ENCODE results near the gene RNF13. TPM values are rescaled to one million over a fixed set of nuclear protein-coding genes. Genes with fewer than 3 reads are reported as not detected.
"Not testable (repeated sequence)": the region's sequence is repeated elsewhere in the genome, so short reads cannot be mapped to it uniquely, and the experiment has no call there.

The RNF13 gene
- total RNA-seq, 2 experiments from 2014 or later: 22.9 to 25.5 TPM

GRCh38 chr3:149883134-149883533 lies 70.1 kb downstream of the RNF13 start:
- Mint-ChIP-seq H3K4me3 (no peak overlapping the region), H3K9me3 (peaks cover 6% of the 10 kb centered on the region), H3K4me1 (ENCODE audit: low read depth) (peaks cover 14% of the 10 kb centered on the region), H3K27ac (no peak overlapping the region), H3K36me3 (ENCODE audit: low read depth) (peaks cover 24% of the 10 kb centered on the region), H3K27me3 (ENCODE audit: low read depth) (no peaks in the 10 kb centered on the region)
- DNase-seq: no peak
- CTCF ChIA-PET: interaction anchor here (0.7 kb wide), 1 partner anchor 14 kb away, joined by 4 read pairs; no protein-coding TSS in a partner anchor
- intact Hi-C loops (cut with micrococcal nuclease): loop anchor here (5.0 kb wide), 1 partner anchor 89 kb away; the partner anchor contains the start of gene PFN2

GRCh38 chr3:149883860-149884259 lies 70.8 kb downstream of the RNF13 start:
- Mint-ChIP-seq H3K4me1 (ENCODE audit: low read depth) (peaks cover 14% of the 10 kb centered on the region), H3K36me3 (ENCODE audit: low read depth) (peaks cover 25% of the 10 kb centered on the region)
- H3K27me3 Mint-ChIP-seq (ENCODE audit: low read depth); H3K27ac Mint-ChIP-seq; DNase-seq; H3K4me3 Mint-ChIP-seq; CTCF ChIA-PET; H3K9me3 Mint-ChIP-seq: not testable (repeated sequence)
- intact Hi-C loops (cut with micrococcal nuclease): loop anchor here (5.0 kb wide), 1 partner anchor 88 kb away; the partner anchor contains the start of gene PFN2

- not testable (repeated sequence) for H3K27me3 Mint-ChIP-seq (ENCODE audit: low read depth); DNase-seq; H3K27ac Mint-ChIP-seq; H3K4me3 Mint-ChIP-seq; H3K9me3 Mint-ChIP-seq
- Mint-ChIP-seq H3K36me3 (ENCODE audit: low read depth) (peaks cover 26% of the 10 kb centered on the region), H3K4me1 (ENCODE audit: low read depth) (peaks cover 14% of the 10 kb centered on the region)
- intact Hi-C loops (cut with micrococcal nuclease): loop anchor here (5.0 kb wide), 1 partner anchor 87 kb away; the partner anchor contains the start of gene PFN2
- CTCF ChIA-PET: interaction anchor here (0.6 kb wide), 1 partner anchor 765 kb away, joined by 4 read pairs; no protein-coding TSS in a partner anchor
These were observed 71.8 kb downstream of the RNF13 start for GRCh38 chr3:149884848-149885247.

- CTCF ChIA-PET: interaction anchor here (1.4 kb wide), 1 partner anchor 8 kb away, joined by 3 read pairs; no protein-coding TSS in a partner anchor
- intact Hi-C loops (cut with micrococcal nuclease): no loop called here
- Mint-ChIP-seq H3K4me1 (ENCODE audit: low read depth) (peaks cover 19% of the 10 kb centered on the region), H3K27me3 (ENCODE audit: low read depth) (no peaks in the 10 kb centered on the region), H3K4me3 (no peak overlapping the region), H3K36me3 (ENCODE audit: low read depth) (peaks cover 31% of the 10 kb centered on the region), H3K27ac (no peak overlapping the region), H3K9me3 (peaks cover 6% of the 10 kb centered on the region)
- no peak for DNase-seq
These were observed 73.9 kb downstream of the RNF13 start for GRCh38 chr3:149886957-149887356.

GRCh38 chr3:149891621-149892020 lies 78.6 kb downstream of the RNF13 start:
- no peak overlapping the region for H3K27ac Mint-ChIP-seq
- no peaks in the 10 kb centered on the region for H3K27me3 Mint-ChIP-seq (ENCODE audit: low read depth)
- H3K9me3 Mint-ChIP-seq: no peaks in the 10 kb centered on the region
- DNase-seq: no peak
- CTCF ChIA-PET: no interaction called here
- intact Hi-C loops (cut with micrococcal nuclease): no loop called here
- H3K36me3 Mint-ChIP-seq (ENCODE audit: low read depth): peaks cover 17% of the 10 kb centered on the region
- peaks cover 7% of the 10 kb centered on the region for H3K4me1 Mint-ChIP-seq (ENCODE audit: low read depth)
- no peak overlapping the region for H3K4me3 Mint-ChIP-seq

GRCh38 chr3:149892371-149892770 lies 79.4 kb downstream of the RNF13 start:
- no peak overlapping the region for H3K27ac Mint-ChIP-seq
- H3K9me3 Mint-ChIP-seq: no peaks in the 10 kb centered on the region
- H3K27me3 Mint-ChIP-seq (ENCODE audit: low read depth): no peaks in the 10 kb centered on the region
- CTCF ChIA-PET: no interaction called here
- intact Hi-C loops (cut with micrococcal nuclease): no loop called here
- H3K4me1 Mint-ChIP-seq (ENCODE audit: low read depth): peaks cover 7% of the 10 kb centered on the region
- H3K36me3 Mint-ChIP-seq (ENCODE audit: low read depth): peaks cover 15% of the 10 kb centered on the region
- DNase-seq: no peak
- H3K4me3 Mint-ChIP-seq: no peak overlapping the region

- CTCF ChIA-PET: interaction anchor here (1.4 kb wide), 1 partner anchor 14 kb away, joined by 4 read pairs; no protein-coding TSS in a partner anchor
- DNase-seq: no peak
- intact Hi-C loops (cut with micrococcal nuclease): no loop called here
- H3K4me3 Mint-ChIP-seq: no peak overlapping the region
- H3K9me3 Mint-ChIP-seq: no peaks in the 10 kb centered on the region
- H3K4me1 Mint-ChIP-seq (ENCODE audit: low read depth): peaks cover 7% of the 10 kb centered on the region
- peaks cover 17% of the 10 kb centered on the region for H3K36me3 Mint-ChIP-seq (ENCODE audit: low read depth)
- H3K27me3 Mint-ChIP-seq (ENCODE audit: low read depth): no peaks in the 10 kb centered on the region
- no peak overlapping the region for H3K27ac Mint-ChIP-seq
These were observed 81.2 kb downstream of the RNF13 start for GRCh38 chr3:149894205-149894604.

GRCh38 chr3:149895339-149895738 lies 82.3 kb downstream of the RNF13 start:
- peaks cover 4% of the 10 kb centered on the region for H3K4me1 Mint-ChIP-seq (ENCODE audit: low read depth)
- CTCF ChIA-PET: interaction anchor here (0.6 to 1.4 kb wide), 3 partner anchors 15 to 1035 kb away, joined by 3 to 4 read pairs (median 3); no protein-coding TSS in a partner anchor
- no peak overlapping the region for H3K27ac Mint-ChIP-seq
- H3K9me3 Mint-ChIP-seq: no peaks in the 10 kb centered on the region
- DNase-seq: no peak
- H3K36me3 Mint-ChIP-seq (ENCODE audit: low read depth): peaks cover 15% of the 10 kb centered on the region
- no peaks in the 10 kb centered on the region for H3K27me3 Mint-ChIP-seq (ENCODE audit: low read depth)
- intact Hi-C loops (cut with micrococcal nuclease): no loop called here
- no peak overlapping the region for H3K4me3 Mint-ChIP-seq

- intact Hi-C loops (cut with micrococcal nuclease): no loop called here
- CTCF ChIA-PET: interaction anchor here (1.4 kb wide), 1 partner anchor 16 kb away, joined by 4 read pairs; no protein-coding TSS in a partner anchor
- H3K4me3 Mint-ChIP-seq: no peak overlapping the region
- H3K9me3 Mint-ChIP-seq: no peaks in the 10 kb centered on the region
- H3K27ac Mint-ChIP-seq: no peak overlapping the region
- no peak for DNase-seq
- peaks cover under 1% of the 10 kb centered on the region for H3K4me1 Mint-ChIP-seq (ENCODE audit: low read depth)
- no peaks in the 10 kb centered on the region for H3K27me3 Mint-ChIP-seq (ENCODE audit: low read depth)
- H3K36me3 Mint-ChIP-seq (ENCODE audit: low read depth): peaks cover 11% of the 10 kb centered on the region
These were observed 82.8 kb downstream of the RNF13 start for GRCh38 chr3:149895769-149896168.

- intact Hi-C loops (cut with micrococcal nuclease): no loop called here
- Mint-ChIP-seq H3K36me3 (ENCODE audit: low read depth) (peaks cover 15% of the 10 kb centered on the region), H3K4me3 (no peak overlapping the region), H3K4me1 (ENCODE audit: low read depth) (no peaks in the 10 kb centered on the region), H3K9me3 (no peaks in the 10 kb centered on the region), H3K27me3 (ENCODE audit: low read depth) (no peaks in the 10 kb centered on the region), H3K27ac (no peak overlapping the region)
- no peak for DNase-seq
- CTCF ChIA-PET: no interaction called here
These were observed 85.8 kb downstream of the RNF13 start for GRCh38 chr3:149898771-149899170.

GRCh38 chr3:149900322-149900721 lies 87.3 kb downstream of the RNF13 start:
- DNase-seq: no peak
- H3K4me3 Mint-ChIP-seq: no peak overlapping the region
- H3K9me3 Mint-ChIP-seq: no peaks in the 10 kb centered on the region
- intact Hi-C loops (cut with micrococcal nuclease): no loop called here
- CTCF ChIA-PET: interaction anchor here (1.0 kb wide), 1 partner anchor 86 kb away, joined by 3 read pairs; no protein-coding TSS in a partner anchor
- H3K4me1 Mint-ChIP-seq (ENCODE audit: low read depth): no peaks in the 10 kb centered on the region
- no peaks in the 10 kb centered on the region for H3K27me3 Mint-ChIP-seq (ENCODE audit: low read depth)
- H3K27ac Mint-ChIP-seq: no peak overlapping the region
- H3K36me3 Mint-ChIP-seq (ENCODE audit: low read depth): peaks cover 19% of the 10 kb centered on the region

- H3K9me3 Mint-ChIP-seq: no peaks in the 10 kb centered on the region
- CTCF ChIA-PET: no interaction called here
- H3K4me1 Mint-ChIP-seq (ENCODE audit: low read depth): no peaks in the 10 kb centered on the region
- no peak overlapping the region for H3K27ac Mint-ChIP-seq
- no peak overlapping the region for H3K4me3 Mint-ChIP-seq
- H3K27me3 Mint-ChIP-seq (ENCODE audit: low read depth): no peaks in the 10 kb centered on the region
- intact Hi-C loops (cut with micrococcal nuclease): no loop called here
- peaks cover 19% of the 10 kb centered on the region for H3K36me3 Mint-ChIP-seq (ENCODE audit: low read depth)
- no peak for DNase-seq
These were observed 88.8 kb downstream of the RNF13 start for GRCh38 chr3:149901770-149902169.

GRCh38 chr3:149902498-149903139 lies 89.6 kb downstream of the RNF13 start:
- H3K4me3 Mint-ChIP-seq: no peak overlapping the region
- no peaks in the 10 kb centered on the region for H3K4me1 Mint-ChIP-seq (ENCODE audit: low read depth)
- no peak for DNase-seq
- no peaks in the 10 kb centered on the region for H3K9me3 Mint-ChIP-seq
- intact Hi-C loops (cut with micrococcal nuclease): no loop called here
- CTCF ChIA-PET: interaction anchor here (0.6 kb wide), 1 partner anchor 617 kb away, joined by 3 read pairs; no protein-coding TSS in a partner anchor
- no peak overlapping the region for H3K27ac Mint-ChIP-seq
- peaks cover 15% of the 10 kb centered on the region for H3K36me3 Mint-ChIP-seq (ENCODE audit: low read depth)
- H3K27me3 Mint-ChIP-seq (ENCODE audit: low read depth): no peaks in the 10 kb centered on the region
